22Rv1 (cell line): ENCODE results near the gene SSH2.
"Not testable (repeated sequence)": the region's sequence is repeated elsewhere in the genome, so short reads cannot be mapped to it uniquely, and the experiment has no call there.

Source experiments
- H3K27ac ChIP-seq: fragments of 450-650 bp; 2 replicates; pipeline ENCODE4 v1.5.1; 2017
- CTCF ChIP-seq: fragments of 450-650 bp; IDR thresholded peaks from 2 replicates; pipeline ENCODE4 v1.5.1; 2017; ENCODE audit warnings: mild to moderate bottlenecking
- ZFX ChIP-seq: fragments of 450-650 bp; IDR thresholded peaks from 2 replicates; pipeline ENCODE4 v1.6.1; 2017; ENCODE audit warnings: antibody characterized with exemption, borderline replicate concordance

SSH2 gene

GRCh38 chr17:29683481-29683880 lies 246.5 kb downstream of the SSH2 start:
- H3K27ac ChIP-seq = no peak overlapping the region
- no peak for TF ChIP-seq CTCF
- TF ChIP-seq ZFX = no peak

- H3K27ac ChIP-seq = no peak overlapping the region
- TF ChIP-seq ZFX (no peak), CTCF (no peak)
Observed at GRCh38 chr17:29682987-29683386, 247.0 kb downstream of the SSH2 start.

- H3K27ac ChIP-seq = no peak overlapping the region
- TF ChIP-seq CTCF (no peak), ZFX (no peak)
Observed at GRCh38 chr17:29682054-29682453, 248.0 kb downstream of the SSH2 start.

- TF ChIP-seq CTCF = no peak
- TF ChIP-seq ZFX = no peak
- H3K27ac ChIP-seq = no peak overlapping the region
Observed at GRCh38 chr17:29677824-29678223, 252.2 kb downstream of the SSH2 start.

GRCh38 chr17:29677221-29677791 lies 252.7 kb downstream of the SSH2 start:
- H3K27ac ChIP-seq = no peak overlapping the region
- no peak for TF ChIP-seq CTCF
- TF ChIP-seq ZFX = no peak

- not testable (repeated sequence) for H3K27ac ChIP-seq
Observed at GRCh38 chr17:29675961-29676360, 254.1 kb downstream of the SSH2 start.

GRCh38 chr17:29674281-29674680 lies 255.7 kb downstream of the SSH2 start:
- H3K27ac ChIP-seq = no peak overlapping the region
- TF ChIP-seq ZFX (no peak), CTCF (no peak)

- no peak for TF ChIP-seq CTCF
- TF ChIP-seq ZFX = no peak
- no peak overlapping the region for H3K27ac ChIP-seq
Observed at GRCh38 chr17:29671661-29672060, 258.4 kb downstream of the SSH2 start.
